Endothelial cell of umbilical vein (primary cell): ENCODE data around the gene DYNC1H1. TPM values are rescaled to one million over a fixed set of nuclear protein-coding genes. Genes with fewer than 3 reads are reported as not detected.

Experiments
- BruUV-seq: library from RNA; stranded (reverse); fragments of 400-500 nt; replicated peaks from 2 replicates; lab custom pipeline; 2021; lab: Mats Ljungman, UMichigan
- CTCF ChIA-PET: fragments of 300-600, 350-600 bp; sonication (Branson Sonifier 250); formaldehyde crosslinking; loops from one replicate; lab custom pipeline; 2021; ENCODE audit warnings: antibody characterized with exemption, inconsistent platforms; lab: Charles Lee
- POLR2A ChIA-PET: fragments of 300-600, 350-600 bp; sonication (Branson Sonifier 250); formaldehyde crosslinking; loops from one replicate; lab custom pipeline; 2021; ENCODE audit warnings: antibody characterized with exemption, inconsistent platforms; lab: Charles Lee
- DNase-seq: peaks from one replicate; pipeline ENCODE4 v3.0.0-alpha.2; 2011; ENCODE audit warnings: low read depth, low spot score
- FAIRE-seq: peaks from 2 replicates; lab custom pipeline; 2011; peaks lifted over from hg19 to GRCh38; lab: Jason Lieb, UNC
- H2AFZ ChIP-seq: 2 replicates; pipeline ENCODE4 v1.6.0; 2012; ENCODE audit warnings: low read depth, low read length, control low read depth, inconsistent platforms
- H3K27ac ChIP-seq: 2 replicates; pipeline ENCODE4 v1.5.1; 2011; ENCODE audit warnings: low read depth, mild to moderate bottlenecking, control low read depth, low read length, moderate library complexity; ENCODE audit not compliant: insufficient read depth
- H3K27me3 ChIP-seq, 2 experiments: 2 replicates each; pipeline versions ENCODE4 v1.6.0 to v1.6.1; 2011; ENCODE audit warnings: low read length in 2 of 2, mixed read lengths in 1 of 2; ENCODE audit not compliant: control insufficient read depth in 2 of 2, insufficient read depth in 2 of 2
- H3K36me3 ChIP-seq, 2 experiments: 2 replicates in 1 of 2; 3 replicates in 1 of 2; pipeline ENCODE4 v1.5.1; 2011; ENCODE audit warnings: low read length in 2 of 2, mild to moderate bottlenecking in 1 of 2, moderate library complexity in 1 of 2; ENCODE audit not compliant: control insufficient read depth in 2 of 2, insufficient read depth in 2 of 2; ENCODE audit errors: extremely low read depth in 1 of 2
- H3K4me1 ChIP-seq: 3 replicates; pipeline ENCODE4 v1.5.1; 2011; ENCODE audit warnings: mild to moderate bottlenecking, low read length; ENCODE audit not compliant: control insufficient read depth, insufficient read depth; ENCODE audit errors: extremely low read depth
- H3K4me2 ChIP-seq: 2 replicates; pipeline ENCODE4 v1.6.1; 2011; ENCODE audit warnings: low read length, control low read depth, mixed read lengths; ENCODE audit not compliant: insufficient read depth
- H3K4me3 ChIP-seq, 3 experiments: fragments of 200-600 bp in 1 of 3; sonication (generic), shearing (Covaris generic) in 1 of 3; replicated peaks in 1 of 3; 2 replicates each; pipeline ENCODE4 v1.5.1; 2011 to 2016; ENCODE audit warnings: control low read depth in 3 of 3, low read length in 3 of 3, mild to moderate bottlenecking in 2 of 3, inconsistent platforms in 1 of 3, low read depth in 1 of 3, moderate library complexity in 1 of 3; ENCODE audit not compliant: insufficient read depth in 1 of 3
- H3K79me2 ChIP-seq: 2 replicates; pipeline ENCODE4 v1.6.0; 2012; ENCODE audit warnings: low read length, inconsistent platforms; ENCODE audit not compliant: control insufficient read depth, insufficient read depth
- H3K9ac ChIP-seq: replicated peaks from 2 replicates; pipeline ENCODE3; 2011; ENCODE audit warnings: low read length, control low read depth; ENCODE audit not compliant: insufficient read depth; ENCODE audit errors: extremely low read depth
- H3K9me1 ChIP-seq: replicated peaks from 3 replicates; pipeline ENCODE4 v1.6.0; 2011; ENCODE audit warnings: mild to moderate bottlenecking, low read length; ENCODE audit not compliant: control insufficient read depth, insufficient read depth; ENCODE audit errors: extremely low read depth
- H3K9me3 ChIP-seq: replicated peaks from 2 replicates; pipeline ENCODE4 v1.5.1; 2012; ENCODE audit warnings: low read length, inconsistent platforms; ENCODE audit not compliant: control insufficient read depth, insufficient read depth
- H4K20me1 ChIP-seq: replicated peaks from 2 replicates; pipeline ENCODE3; 2011; ENCODE audit warnings: mild to moderate bottlenecking, low read length; ENCODE audit not compliant: control insufficient read depth, insufficient read depth; ENCODE audit errors: extremely low read depth
- EZH2 ChIP-seq: IDR thresholded peaks from 2 replicates; pipeline ENCODE4 v1.6.1; 2012; ENCODE audit warnings: borderline replicate concordance, low read depth, mild to moderate bottlenecking, moderate library complexity, low read length, inconsistent platforms; ENCODE audit not compliant: severe bottlenecking
- FOS ChIP-seq: IDR thresholded peaks from 2 replicates; pipeline ENCODE4 v1.6.1; 2011; ENCODE audit warnings: mild to moderate bottlenecking, low read length, moderate library complexity, borderline replicate concordance; ENCODE audit not compliant: insufficient read depth
- JUN ChIP-seq: IDR thresholded peaks from 2 replicates; pipeline ENCODE4 v1.6.1; 2011; ENCODE audit warnings: borderline replicate concordance, low read depth; ENCODE audit not compliant: insufficient read length, insufficient read depth
- MYC ChIP-seq: IDR thresholded peaks from one replicate; pipeline ENCODE4 v1.6.1; 2011; ENCODE audit warnings: mild to moderate bottlenecking, low read depth, low read length
- POLR2AphosphoS5 ChIP-seq: IDR thresholded peaks from 2 replicates; pipeline ENCODE4 v1.6.1; 2012; ENCODE audit warnings: low read depth, mild to moderate bottlenecking, control low read depth, low read length, moderate library complexity; ENCODE audit not compliant: insufficient read depth
- dilution Hi-C: fragments of 300-500 bp; cut with MboI; formaldehyde crosslinking; loops from one replicate; pipeline ENCODE4 v1.15.0; 2019; ENCODE audit warnings: low sequenced_read_pairs; ENCODE audit not compliant: extremely low pct_ligation_motif_present
- intact Hi-C: fragments of 100-400 bp; cut with micrococcal nuclease; formaldehyde crosslinking; loops from one replicate; pipeline ENCODE4 v1.10.0; 2022
- polyA plus RNA-seq, 4 experiments: library from polyadenylated mRNA; depleted of rRNA in 3 of 4; stranded (reverse) in 3 of 4; unstranded in 1 of 4; fragments of >200 nt; gene quantifications; 2 replicates each; pipeline versions ENCODE4 v1.2.1 to v1.2.3, GENCODE V29; 2011 to 2012; ENCODE audit warnings: missing spikeins in 1 of 4
- total RNA-seq: library from RNA; stranded (reverse); gene quantifications from 2 replicates; pipeline ENCODE4 v1.2.3, GENCODE V29; 2021
- TF ChIP-seq, protein P1 (sequence below): IDR thresholded peaks from 2 replicates; pipeline ENCODE4 v1.6.1; 2011; ENCODE audit not compliant: insufficient read depth, insufficient read length
- TF ChIP-seq, protein P2 (sequence below), 2 donors: IDR thresholded peaks; 1 replicate in 1 of 2; 2 replicates in 1 of 2; pipeline ENCODE4 v1.5.1; 2011; ENCODE audit warnings: low read length in 2 of 2, mild to moderate bottlenecking in 2 of 2, moderate library complexity in 2 of 2, control low read depth in 1 of 2, inconsistent platforms in 1 of 2, low read depth in 1 of 2; ENCODE audit not compliant: insufficient read depth in 1 of 2; ENCODE audit errors: extremely low read depth in 1 of 2

The DYNC1H1 gene
- total and polyA plus RNA-seq, 2 donors (not counting 3 experiments of a cell fraction or from before 2014, with no cell fraction given), result 254 to 648 TPM

DNA sequence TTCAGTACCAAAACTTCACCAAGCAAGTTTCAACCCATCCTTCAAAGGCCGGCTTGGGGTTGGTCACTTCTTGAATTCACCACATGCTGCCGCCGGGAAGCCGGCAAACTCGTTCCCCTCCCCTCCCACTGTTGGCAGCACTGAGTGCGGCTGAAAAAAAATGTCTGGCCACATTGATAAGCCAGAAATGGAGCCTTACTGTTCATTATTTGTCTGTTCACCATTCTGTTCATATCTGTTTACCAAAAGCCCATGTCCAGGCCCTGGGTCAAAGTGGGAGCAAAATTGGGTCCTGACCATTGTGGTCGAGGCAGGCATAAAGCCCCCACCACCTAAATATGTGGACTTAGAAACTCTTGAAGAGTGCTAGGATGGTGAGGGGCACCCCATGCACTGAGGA, 129.7 kb downstream of the DYNC1H1 start:
- no TSS peak for BruUV-seq
- Histone ChIP-seq H3K4me1 (no peaks in the 10 kb centered on the region), H3K36me3 (no peaks in the 10 kb centered on the region), H3K9ac (no peak overlapping the region), H3K9me1 (no peaks in the 10 kb centered on the region), H3K4me2 (no peak overlapping the region), H3K9me3 (no peaks in the 10 kb centered on the region), H3K79me2 (no peaks in the 10 kb centered on the region), H3K4me3 (no peak overlapping the region), H4K20me1 (no peaks in the 10 kb centered on the region), H2AFZ (no peak overlapping the region), H3K27ac (no peak overlapping the region), H3K27me3 (no peaks in the 10 kb centered on the region)
- ChIA-PET POLR2A (no interaction called here), CTCF (interaction anchor here (1.1 kb wide), 1 partner anchor 220 kb away, joined by 3 read pairs; no protein-coding TSS in a partner anchor)
- FAIRE-seq, result no peak
- dilution Hi-C loops, result no loop called here
- intact Hi-C loops, result loop anchor here (10.0 kb wide), 1 partner anchor 389 kb away; no protein-coding TSS in a partner anchor
- TF ChIP-seq JUN, result no peak
- no peak for TF ChIP-seq EZH2
- no peak for TF ChIP-seq FOS
- no peak for TF ChIP-seq POLR2AphosphoS5
- TF ChIP-seq, protein P1, sequence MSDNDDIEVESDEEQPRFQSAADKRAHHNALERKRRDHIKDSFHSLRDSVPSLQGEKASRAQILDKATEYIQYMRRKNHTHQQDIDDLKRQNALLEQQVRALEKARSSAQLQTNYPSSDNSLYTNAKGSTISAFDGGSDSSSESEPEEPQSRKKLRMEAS, result no peak
- TF ChIP-seq, protein P2, sequence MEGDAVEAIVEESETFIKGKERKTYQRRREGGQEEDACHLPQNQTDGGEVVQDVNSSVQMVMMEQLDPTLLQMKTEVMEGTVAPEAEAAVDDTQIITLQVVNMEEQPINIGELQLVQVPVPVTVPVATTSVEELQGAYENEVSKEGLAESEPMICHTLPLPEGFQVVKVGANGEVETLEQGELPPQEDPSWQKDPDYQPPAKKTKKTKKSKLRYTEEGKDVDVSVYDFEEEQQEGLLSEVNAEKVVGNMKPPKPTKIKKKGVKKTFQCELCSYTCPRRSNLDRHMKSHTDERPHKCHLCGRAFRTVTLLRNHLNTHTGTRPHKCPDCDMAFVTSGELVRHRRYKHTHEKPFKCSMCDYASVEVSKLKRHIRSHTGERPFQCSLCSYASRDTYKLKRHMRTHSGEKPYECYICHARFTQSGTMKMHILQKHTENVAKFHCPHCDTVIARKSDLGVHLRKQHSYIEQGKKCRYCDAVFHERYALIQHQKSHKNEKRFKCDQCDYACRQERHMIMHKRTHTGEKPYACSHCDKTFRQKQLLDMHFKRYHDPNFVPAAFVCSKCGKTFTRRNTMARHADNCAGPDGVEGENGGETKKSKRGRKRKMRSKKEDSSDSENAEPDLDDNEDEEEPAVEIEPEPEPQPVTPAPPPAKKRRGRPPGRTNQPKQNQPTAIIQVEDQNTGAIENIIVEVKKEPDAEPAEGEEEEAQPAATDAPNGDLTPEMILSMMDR (IDR thresholded peaks at IDR 0.05; ENCODE audit: extremely low read depth in 1 of 2, insufficient read depth in 1 of 2, low read depth in 1 of 2, low read length in 2 of 2), result no peak
- TF ChIP-seq MYC, result no peak
- no peak for DNase-seq
